Gastroesophageal sphincter (tissue), 3 donors: ENCODE data around the gene CAPN2.

Source experiments
- EP300 ChIP-seq: sonication (generic); formaldehyde crosslinking; IDR thresholded peaks from one replicate; pipeline ENCODE4 v1.6.1; 2017; ENCODE audit warnings: antibody characterized with exemption, mild to moderate bottlenecking
- POLR2A ChIP-seq, 2 donors: fragments of 450-650 bp; IDR thresholded peaks; one replicate each; pipeline ENCODE4 v1.6.1; 2017; ENCODE audit warnings: antibody characterized with exemption in 2 of 2, mild to moderate bottlenecking in 2 of 2, moderate library complexity in 1 of 2
- POLR2AphosphoS5 ChIP-seq: sonication (generic); formaldehyde crosslinking; IDR thresholded peaks from one replicate; pipeline ENCODE4 v1.6.1; 2017; ENCODE audit warnings: antibody characterized with exemption
- TF ChIP-seq, protein P1 (sequence below), 4 experiments: fragments of 200-600 bp in 2 of 4; fragments of 450-650 bp in 2 of 4; sonication (generic) in 1 of 4; IDR thresholded peaks; one replicate each; pipeline ENCODE4 v1.5.1; 2017 to 2019; ENCODE audit warnings: antibody characterized with exemption in 4 of 4, mild to moderate bottlenecking in 2 of 4, moderate library complexity in 2 of 4

DNA sequence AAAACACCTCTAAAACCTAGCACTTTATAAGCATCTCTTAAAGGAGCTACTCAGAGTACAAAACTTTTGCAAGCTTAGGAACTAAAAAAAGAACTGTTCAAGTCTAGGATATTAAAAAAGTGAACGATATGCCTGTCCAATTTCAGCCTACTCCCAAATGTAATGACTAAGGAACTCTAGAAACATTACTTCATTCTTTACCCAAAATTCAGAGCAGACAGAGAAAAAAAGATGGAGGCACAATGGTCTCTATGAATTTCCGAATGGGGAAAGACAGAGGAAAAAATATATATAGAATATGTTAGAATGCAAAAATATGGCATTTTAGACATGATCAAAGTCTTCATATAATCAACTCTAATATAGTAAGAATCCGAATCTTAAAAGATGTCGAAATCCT, 72.2 kb downstream of the CAPN2 start:
- TF ChIP-seq, protein P1, sequence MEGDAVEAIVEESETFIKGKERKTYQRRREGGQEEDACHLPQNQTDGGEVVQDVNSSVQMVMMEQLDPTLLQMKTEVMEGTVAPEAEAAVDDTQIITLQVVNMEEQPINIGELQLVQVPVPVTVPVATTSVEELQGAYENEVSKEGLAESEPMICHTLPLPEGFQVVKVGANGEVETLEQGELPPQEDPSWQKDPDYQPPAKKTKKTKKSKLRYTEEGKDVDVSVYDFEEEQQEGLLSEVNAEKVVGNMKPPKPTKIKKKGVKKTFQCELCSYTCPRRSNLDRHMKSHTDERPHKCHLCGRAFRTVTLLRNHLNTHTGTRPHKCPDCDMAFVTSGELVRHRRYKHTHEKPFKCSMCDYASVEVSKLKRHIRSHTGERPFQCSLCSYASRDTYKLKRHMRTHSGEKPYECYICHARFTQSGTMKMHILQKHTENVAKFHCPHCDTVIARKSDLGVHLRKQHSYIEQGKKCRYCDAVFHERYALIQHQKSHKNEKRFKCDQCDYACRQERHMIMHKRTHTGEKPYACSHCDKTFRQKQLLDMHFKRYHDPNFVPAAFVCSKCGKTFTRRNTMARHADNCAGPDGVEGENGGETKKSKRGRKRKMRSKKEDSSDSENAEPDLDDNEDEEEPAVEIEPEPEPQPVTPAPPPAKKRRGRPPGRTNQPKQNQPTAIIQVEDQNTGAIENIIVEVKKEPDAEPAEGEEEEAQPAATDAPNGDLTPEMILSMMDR (IDR thresholded peaks at IDR 0.05), result no peak
- TF ChIP-seq EP300 (no peak), POLR2AphosphoS5 (no peak), POLR2A (IDR thresholded peaks at IDR 0.05) (no peak)
